SIG-M5 (cell line): ENCODE data around the gene RAPGEF6.
"Not testable (repeated sequence)": the region's sequence is repeated elsewhere in the genome, so short reads cannot be mapped to it uniquely, and the experiment has no call there.

Experiments used
- DNase-seq: peaks from one replicate; lab custom pipeline; 2025; lab: John Stamatoyannopoulos, UW

RAPGEF6 gene

GRCh38 chr5:131384616-131385214 is 250.3 kb downstream of the RAPGEF6 start:
- DNase-seq, result no peak

- DNase-seq, result no peak
These were observed 250.9 kb downstream of the RAPGEF6 start for GRCh38 chr5:131384173-131384572.

GRCh38 chr5:131382407-131383395 is 252.3 kb downstream of the RAPGEF6 start:
- DNase-seq, result peak; percentile 36

GRCh38 chr5:131381777-131382176 is 253.3 kb downstream of the RAPGEF6 start:
- no peak for DNase-seq

GRCh38 chr5:131381021-131381420 is 254.0 kb downstream of the RAPGEF6 start:
- no peak for DNase-seq

GRCh38 chr5:131380238-131380637 is 254.8 kb downstream of the RAPGEF6 start:
- DNase-seq, result not testable (repeated sequence)

- DNase-seq, result no peak
These were observed 255.3 kb downstream of the RAPGEF6 start for GRCh38 chr5:131379723-131380122.

- no peak for DNase-seq
These were observed 256.1 kb downstream of the RAPGEF6 start for GRCh38 chr5:131378721-131379541.

GRCh38 chr5:131377785-131378325 is 257.2 kb downstream of the RAPGEF6 start:
- no peak for DNase-seq

GRCh38 chr5:131377346-131377745 is 257.7 kb downstream of the RAPGEF6 start:
- DNase-seq, result no peak

- no peak for DNase-seq
These were observed 259.7 kb downstream of the RAPGEF6 start for GRCh38 chr5:131375351-131375750.
